Loucy (cell line): ENCODE measurements around the gene RAB14.

Experiments
- H2AFZ ChIP-seq: fragments of 200-600 bp; sonication (generic); 2 replicates; pipeline ENCODE4 v1.6.0; 2016; ENCODE audit warnings: antibody characterized with exemption, mild to moderate bottlenecking, low read length, moderate library complexity
- H3F3A ChIP-seq: fragments of 200-600 bp; 2 replicates; pipeline ENCODE4 v1.6.0; 2016; ENCODE audit warnings: antibody characterized with exemption, low read depth, mild to moderate bottlenecking
- H3K27me3 ChIP-seq: fragments of 200-600 bp; sonication (generic); 2 replicates; pipeline ENCODE4 v1.6.1; 2014; ENCODE audit warnings: low read length, mild to moderate bottlenecking; ENCODE audit not compliant: insufficient read depth, poor library complexity, severe bottlenecking
- H3K36me3 ChIP-seq: fragments of 200-600 bp; sonication (generic); 2 replicates; pipeline ENCODE4 v1.6.1; 2016; ENCODE audit warnings: low read length; ENCODE audit not compliant: insufficient read depth
- H3K4me1 ChIP-seq: fragments of 200-600 bp; sonication (generic); 2 replicates; pipeline ENCODE4 v1.5.1; 2014; ENCODE audit warnings: low read length, mild to moderate bottlenecking; ENCODE audit not compliant: insufficient read depth, poor library complexity, severe bottlenecking
- H3K4me2 ChIP-seq: fragments of 200-600 bp; sonication (generic); 2 replicates; pipeline ENCODE4 v1.6.0; 2014; ENCODE audit warnings: antibody characterized with exemption, low read length, low read depth, mild to moderate bottlenecking; ENCODE audit not compliant: poor library complexity, severe bottlenecking
- H3K4me3 ChIP-seq: fragments of 200-600 bp; sonication (generic); 2 replicates; pipeline ENCODE4 v1.5.1; 2014; ENCODE audit warnings: low read length, mild to moderate bottlenecking, mixed read lengths; ENCODE audit not compliant: poor library complexity, severe bottlenecking
- H3K79me2 ChIP-seq: fragments of 200-600 bp; sonication (generic); 2 replicates; pipeline ENCODE4 v1.6.1; 2014; ENCODE audit warnings: low read length; ENCODE audit not compliant: insufficient read depth
- H3K9ac ChIP-seq: fragments of 200-600 bp; sonication (generic); 2 replicates; pipeline ENCODE4 v1.6.0; 2014; ENCODE audit warnings: mild to moderate bottlenecking, low read depth, low read length, moderate library complexity; ENCODE audit not compliant: poor library complexity, severe bottlenecking
- H3K9me2 ChIP-seq: fragments of 200-600 bp; sonication (generic); replicated peaks from 2 replicates; pipeline ENCODE4 v1.6.1; 2016; ENCODE audit warnings: low read depth, low read length, mixed read lengths
- H3K9me3 ChIP-seq: fragments of 200-600 bp; sonication (generic); 2 replicates; pipeline ENCODE4 v1.6.1; 2014; ENCODE audit warnings: mild to moderate bottlenecking, antibody characterized with exemption, low read length, low read depth; ENCODE audit not compliant: insufficient read depth
- H4K20me1 ChIP-seq: fragments of 200-600 bp; sonication (generic); 2 replicates; pipeline ENCODE4 v1.6.0; 2014; ENCODE audit warnings: antibody characterized with exemption, low read length, mild to moderate bottlenecking; ENCODE audit not compliant: insufficient read depth, poor library complexity, severe bottlenecking
- CTCF ChIP-seq: fragments of 200-600 bp; sonication (generic); conservative IDR thresholded peaks from 2 replicates; pipeline ENCODE4 v1.5.1; 2014; ENCODE audit warnings: mild to moderate bottlenecking, antibody characterized with exemption, low read length
- EZH2phosphoT487 ChIP-seq: fragments of 200-600 bp; IDR thresholded peaks from 2 replicates; pipeline ENCODE4 v1.6.1; 2018; ENCODE audit warnings: antibody characterized with exemption, mild to moderate bottlenecking, moderate library complexity, borderline replicate concordance

Gene RAB14

GRCh38 chr9:121242959-121243346, 41.3 kb upstream of the RAB14 start:
- Histone ChIP-seq H3K9me2 (no peaks in the 10 kb centered on the region), H3K36me3 (no peaks in the 10 kb centered on the region), H3K4me3 (no peak overlapping the region), H3K27me3 (no peaks in the 10 kb centered on the region), H3K9me3 (no peaks in the 10 kb centered on the region), H3K4me1 (no peaks in the 10 kb centered on the region), H3K9ac (no peak overlapping the region), H4K20me1 (no peaks in the 10 kb centered on the region), H3K79me2 (no peaks in the 10 kb centered on the region), H3K4me2 (no peak overlapping the region), H2AFZ (no peak overlapping the region), H3F3A (no peaks in the 10 kb centered on the region)
- TF ChIP-seq CTCF: no peak
- no peak for TF ChIP-seq EZH2phosphoT487

GRCh38 chr9:121242219-121242958, 40.7 kb upstream of the RAB14 start:
- no peak overlapping the region for H3K9ac ChIP-seq
- no peak overlapping the region for H2AFZ ChIP-seq
- TF ChIP-seq CTCF (no peak), EZH2phosphoT487 (no peak)
- no peaks in the 10 kb centered on the region for H3K9me2 ChIP-seq
- no peaks in the 10 kb centered on the region for H3K9me3 ChIP-seq
- H3F3A ChIP-seq: no peaks in the 10 kb centered on the region
- H4K20me1 ChIP-seq: no peaks in the 10 kb centered on the region
- H3K36me3 ChIP-seq: no peaks in the 10 kb centered on the region
- H3K4me3 ChIP-seq: no peak overlapping the region
- H3K79me2 ChIP-seq: no peaks in the 10 kb centered on the region
- no peaks in the 10 kb centered on the region for H3K4me1 ChIP-seq
- no peak overlapping the region for H3K4me2 ChIP-seq
- H3K27me3 ChIP-seq: no peaks in the 10 kb centered on the region

GRCh38 chr9:121240472-121241135, 38.9 kb upstream of the RAB14 start:
- H3K9me3 ChIP-seq: no peaks in the 10 kb centered on the region
- H3K36me3 ChIP-seq: no peaks in the 10 kb centered on the region
- H3K27me3 ChIP-seq: no peaks in the 10 kb centered on the region
- H3K9ac ChIP-seq: no peak overlapping the region
- no peaks in the 10 kb centered on the region for H3F3A ChIP-seq
- TF ChIP-seq CTCF (no peak), EZH2phosphoT487 (no peak)
- no peak overlapping the region for H2AFZ ChIP-seq
- no peaks in the 10 kb centered on the region for H4K20me1 ChIP-seq
- no peak overlapping the region for H3K4me3 ChIP-seq
- no peaks in the 10 kb centered on the region for H3K9me2 ChIP-seq
- no peaks in the 10 kb centered on the region for H3K79me2 ChIP-seq
- no peak overlapping the region for H3K4me2 ChIP-seq
- no peaks in the 10 kb centered on the region for H3K4me1 ChIP-seq
